T-cell (primary cell): ENCODE measurements around the gene NUDT3. TPM values are rescaled to one million over a fixed set of nuclear protein-coding genes. Genes with fewer than 3 reads are reported as not detected.
"Not testable (repeated sequence)": the region's sequence is repeated elsewhere in the genome, so short reads cannot be mapped to it uniquely, and the experiment has no call there.

Experiments
- ATAC-seq, 4 experiments: fragments of 200-7000 bp in 3 of 4; fragments of 150-1000 bp in 1 of 4; cut with Tn5 transposase; replicated peaks in 1 of 4; 1 replicate in 3 of 4; 2 replicates in 1 of 4; pipeline ENCODE4 v1.10.0; 2021; ENCODE audit warnings: moderate library complexity in 3 of 4, mild to moderate bottlenecking in 2 of 4, moderate number of reproducible peaks in 1 of 4
- CTCF ChIA-PET, 2 donors: fragments of 300-600 bp; sonication (Branson Sonifier 250); formaldehyde crosslinking; loops; one replicate each; lab custom pipeline; 2022; ENCODE audit warnings: antibody characterized with exemption in 2 of 2; lab: Charles Lee
- POLR2A ChIA-PET, 2 donors: fragments of 300-600 bp; sonication (Branson Sonifier 250); formaldehyde crosslinking; loops; one replicate each; lab custom pipeline; 2022; ENCODE audit warnings: antibody characterized with exemption in 2 of 2; lab: Charles Lee
- DNase-seq, 35 experiments: peaks; one replicate each; pipeline versions ENCODE4 v3.0.0 to v3.0.0-alpha.2; 2013 to 2023
- H3K27ac ChIP-seq: one replicate; pipeline ENCODE4 v1.5.1; 2013; ENCODE audit warnings: low read length
- H3K27me3 ChIP-seq, 2 experiments: replicated peaks in 1 of 2; 1 replicate in 1 of 2; 2 replicates in 1 of 2; pipeline versions ENCODE4 v1.6.1 to v1.7.0; 2013; ENCODE audit warnings: low read length in 1 of 2, mixed read lengths in 1 of 2; ENCODE audit not compliant: control insufficient read depth in 2 of 2, insufficient read depth in 2 of 2; ENCODE audit errors: extremely low read depth in 1 of 2
- H3K36me3 ChIP-seq, 2 donors: 1 replicate in 1 of 2; 2 replicates in 1 of 2; pipeline versions ENCODE4 v1.6.1 to v1.7.0; 2013; ENCODE audit warnings: low read length in 1 of 2; ENCODE audit not compliant: control insufficient read depth in 2 of 2, insufficient read depth in 1 of 2; ENCODE audit errors: extremely low read depth in 1 of 2
- H3K4me1 ChIP-seq, 2 experiments: 1 replicate in 1 of 2; 2 replicates in 1 of 2; pipeline versions ENCODE4 v1.6.1 to v1.7.0; 2013; ENCODE audit warnings: low read length in 2 of 2, mixed read lengths in 1 of 2; ENCODE audit not compliant: insufficient read depth in 2 of 2, control insufficient read depth in 1 of 2; ENCODE audit errors: extremely low read depth in 1 of 2
- H3K4me3 ChIP-seq, 2 donors: 1 replicate in 1 of 2; 2 replicates in 1 of 2; pipeline versions ENCODE4 v1.5.1 to v1.7.0; 2013; ENCODE audit warnings: mild to moderate bottlenecking in 2 of 2, low read length in 1 of 2, moderate library complexity in 1 of 2; ENCODE audit not compliant: control insufficient read depth in 1 of 2; ENCODE audit errors: extremely low read depth in 1 of 2
- H3K9me3 ChIP-seq: 2 replicates; pipeline ENCODE4 v1.7.0; 2013
- H3K27ac Mint-ChIP-seq, 2 donors: one replicate each; pipeline ENCODE4 v1.8.0; 2020 to 2021; ENCODE audit warnings: mild to moderate bottlenecking in 2 of 2, mixed read lengths in 2 of 2
- H3K27me3 Mint-ChIP-seq, 2 donors: one replicate each; pipeline ENCODE4 v1.8.0; 2021 to 2022; ENCODE audit warnings: mixed read lengths in 2 of 2
- H3K36me3 Mint-ChIP-seq: one replicate; pipeline ENCODE4 v1.8.0; 2021; ENCODE audit warnings: mixed read lengths
- H3K4me1 Mint-ChIP-seq, 3 donors: one replicate each; pipeline ENCODE4 v1.8.0; 2020 to 2022; ENCODE audit warnings: mixed read lengths in 3 of 3, mild to moderate bottlenecking in 1 of 3
- H3K4me3 Mint-ChIP-seq, 3 donors: one replicate each; pipeline ENCODE4 v1.8.0; 2020 to 2022; ENCODE audit warnings: mild to moderate bottlenecking in 3 of 3, mixed read lengths in 3 of 3, moderate library complexity in 3 of 3
- H3K9me3 Mint-ChIP-seq, 3 donors: one replicate each; pipeline ENCODE4 v1.8.0; 2020 to 2022; ENCODE audit warnings: mixed read lengths in 3 of 3
- WGBS: methylation state at CpG from one replicate; pipeline ENCODE4 v1.1.5; 2013; ENCODE audit warnings: missing lambda C conversion rate; ENCODE audit not compliant: insufficient coverage; 5-methylcytosine and 5-hydroxymethylcytosine counted together
- total RNA-seq, 35 experiments: library from RNA in 6 of 35; stranded (reverse) in 6 of 35; fragments of 120-200 nt in 1 of 35; gene quantifications; one replicate each; pipeline versions ENCODE4 v1.2.1 to v1.2.4 and lab custom pipeline; 2013 to 2026

The NUDT3 gene
- total RNA-seq, 5 donors from 2014 or later (not counting 1 experiment from before 2014, with no cell fraction given) = 23.5 to 31.0 (median 28.9) TPM

DNA sequence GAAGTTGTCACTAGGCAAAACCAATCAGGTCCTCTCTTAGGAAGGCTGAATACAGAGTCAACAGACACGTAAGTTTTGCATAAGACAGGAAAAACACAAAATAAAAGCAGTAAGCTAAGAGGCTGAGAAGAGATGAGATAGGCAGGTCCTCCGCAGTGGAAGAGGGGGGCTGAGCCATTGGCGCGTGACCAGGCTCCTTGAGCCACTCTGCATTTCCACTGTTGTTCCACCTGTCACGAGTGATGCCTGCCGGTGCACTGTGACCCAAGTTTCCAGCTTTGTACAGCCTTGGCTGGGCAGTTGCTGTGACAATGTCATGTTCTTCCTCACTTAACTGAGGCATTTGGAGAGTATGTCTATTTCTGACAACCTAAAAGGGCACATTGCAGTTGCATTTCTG lies 58.6 kb downstream of the NUDT3 start:
- Mint-ChIP-seq H3K4me1 (peaks cover 21 to 29% (median 28%) of the 10 kb centered on the region in 3 donors), H3K4me3 (no peak overlapping the region), H3K9me3 (no peaks in the 10 kb centered on the region), H3K36me3 (peaks cover 29% of the 10 kb centered on the region), H3K27ac (no peak overlapping the region), H3K27me3 (no peaks in the 10 kb centered on the region)
- Histone ChIP-seq H3K27me3 (no peaks in the 10 kb centered on the region), H3K9me3 (no peaks in the 10 kb centered on the region), H3K27ac (no peak overlapping the region), H3K4me3 (no peak overlapping the region), H3K36me3 (peaks cover 0 to 2% of the 10 kb centered on the region in 2 donors), H3K4me1 (peaks cover 0 to 9% of the 10 kb centered on the region in 2 experiments)
- ChIA-PET POLR2A (no interaction called here), CTCF (interaction anchor here in 1 of 2 donors (0.5 kb wide), 1 partner anchor 623 kb away, joined by 3 read pairs; the partner anchor contains the start of gene UQCC2)
- WGBS = 94% methylated on average over 5 of the region's 6 CpGs
- no peak for ATAC-seq
- no peak for DNase-seq

DNA sequence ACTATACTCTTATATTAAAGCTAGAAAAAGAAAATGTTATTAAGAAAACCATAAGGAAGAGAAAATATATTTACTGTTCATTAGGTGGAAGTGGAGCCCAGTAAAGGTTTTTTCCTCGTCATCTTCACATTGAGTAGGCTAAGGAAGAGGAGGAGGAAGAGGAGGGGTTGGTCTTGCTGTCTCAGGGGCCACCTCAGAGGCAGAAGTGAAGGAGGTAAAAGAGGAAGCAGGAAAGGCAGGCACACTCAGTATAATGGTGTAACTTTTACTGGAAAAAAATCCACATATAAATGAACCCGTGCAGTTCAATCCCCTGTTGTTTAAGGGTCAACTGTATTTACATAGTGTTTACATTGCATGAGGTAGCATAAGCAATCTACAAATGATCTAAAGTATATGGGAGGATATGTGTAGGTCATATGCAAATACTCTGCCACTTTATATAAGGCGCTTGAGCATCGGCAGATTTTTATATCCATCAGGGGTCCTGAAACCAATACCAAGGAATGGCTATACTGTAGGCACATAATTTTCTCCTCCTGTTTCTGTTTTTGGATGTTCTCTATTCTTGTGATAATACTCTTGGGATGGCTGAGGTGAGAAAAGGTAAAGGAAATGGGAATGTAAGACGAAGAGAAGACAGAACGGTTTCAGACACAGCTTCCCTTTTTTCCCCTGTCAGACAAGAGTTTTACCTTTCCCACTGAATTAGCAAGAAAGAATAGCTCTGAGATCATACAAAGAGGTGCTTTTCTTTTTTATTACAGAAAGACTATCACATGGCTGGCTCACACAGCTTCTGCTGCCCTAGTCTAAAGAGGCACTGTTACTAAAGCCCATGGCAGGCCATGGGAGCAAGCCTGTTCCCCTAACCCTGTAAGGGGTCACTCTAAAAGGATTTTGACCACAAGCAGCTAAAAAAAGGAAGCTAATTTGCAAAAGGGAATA lies 59.9 kb downstream of the NUDT3 start:
- Histone ChIP-seq H3K27ac (no peak overlapping the region), H3K4me1 (peaks cover 0 to 5% of the 10 kb centered on the region in 2 experiments), H3K27me3 (no peaks in the 10 kb centered on the region), H3K9me3 (no peaks in the 10 kb centered on the region), H3K36me3 (peaks cover 0 to 2% of the 10 kb centered on the region in 2 donors), H3K4me3 (no peak overlapping the region)
- Mint-ChIP-seq H3K27me3 (no peaks in the 10 kb centered on the region), H3K27ac (no peak overlapping the region), H3K9me3 (no peaks in the 10 kb centered on the region), H3K36me3 (peaks cover 26% of the 10 kb centered on the region), H3K4me1 (peaks cover 13 to 23% (median 15%) of the 10 kb centered on the region in 3 donors), H3K4me3 (no peak overlapping the region)
- POLR2A ChIA-PET = no interaction called here
- ATAC-seq (no peak), DNase-seq (no peak)
- CTCF ChIA-PET = no interaction called here
- WGBS = no CpG with 5 or more reads among the region's 6 CpGs

GRCh38 chr6:34331371-34332050 lies 61.0 kb downstream of the NUDT3 start:
- DNase-seq = no peak
- no peak overlapping the region for H3K27ac ChIP-seq
- H3K27me3 ChIP-seq = no peaks in the 10 kb centered on the region
- POLR2A ChIA-PET = no interaction called here
- no peak overlapping the region for H3K4me3 ChIP-seq
- whole genome bisulfite sequencing = no CpG with 5 or more reads among the region's 7 CpGs
- no peak for ATAC-seq
- peaks cover 0 to 2% of the 10 kb centered on the region in 2 donors for H3K36me3 ChIP-seq
- H3K36me3 Mint-ChIP-seq = peaks cover 25% of the 10 kb centered on the region
- H3K9me3 ChIP-seq = no peaks in the 10 kb centered on the region
- no peak overlapping the region for H3K4me3 Mint-ChIP-seq
- H3K27me3 Mint-ChIP-seq = no peaks in the 10 kb centered on the region
- peaks cover 0 to 4% of the 10 kb centered on the region in 2 experiments for H3K4me1 ChIP-seq
- CTCF ChIA-PET = no interaction called here
- no peaks in the 10 kb centered on the region for H3K9me3 Mint-ChIP-seq
- no peak overlapping the region for H3K27ac Mint-ChIP-seq
- peaks cover 10 to 18% (median 10%) of the 10 kb centered on the region in 3 donors for H3K4me1 Mint-ChIP-seq

DNA sequence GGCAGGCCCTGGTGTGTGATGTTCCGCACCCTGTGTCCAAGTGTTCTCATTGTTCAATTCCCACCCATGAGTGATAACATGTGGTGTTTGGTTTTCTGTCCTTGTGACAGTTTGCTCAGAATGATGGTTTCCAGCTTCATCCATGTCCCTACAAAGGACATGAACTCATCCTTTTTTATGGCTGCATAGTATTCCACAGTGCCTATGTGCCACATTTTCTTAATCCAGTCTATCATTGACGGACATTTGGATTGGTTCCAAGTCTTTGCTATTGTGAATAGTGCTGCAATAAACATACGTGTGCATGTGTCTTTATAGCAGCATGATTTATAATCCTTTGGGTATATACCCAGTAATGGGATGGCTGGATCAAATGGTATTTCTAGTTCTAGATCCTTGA lies 62.7 kb downstream of the NUDT3 start:
- H3K4me3 Mint-ChIP-seq, H3K27me3 ChIP-seq, H3K9me3 Mint-ChIP-seq, CTCF ChIA-PET, H3K27me3 Mint-ChIP-seq, H3K4me3 ChIP-seq, H3K4me1 ChIP-seq, ATAC-seq, DNase-seq, H3K27ac Mint-ChIP-seq, H3K27ac ChIP-seq, H3K36me3 ChIP-seq, H3K9me3 ChIP-seq: not testable (repeated sequence)
- WGBS = no CpG with 5 or more reads among the region's 3 CpGs
- Mint-ChIP-seq H3K36me3 (peaks cover 18% of the 10 kb centered on the region), H3K4me1 (peaks cover 10 to 16% (median 10%) of the 10 kb centered on the region in 3 donors)
- POLR2A ChIA-PET = interaction anchor here in 1 of 2 donors (0.6 kb wide), 1 partner anchor 12 kb away, joined by 3 read pairs; no protein-coding TSS in a partner anchor

- DNase-seq (no peak), ATAC-seq (no peak)
- no peak overlapping the region for H3K4me3 ChIP-seq
- Mint-ChIP-seq H3K4me1 (peaks cover 10 to 16% (median 10%) of the 10 kb centered on the region in 3 donors), H3K27me3 (no peaks in the 10 kb centered on the region), H3K27ac (no peak overlapping the region), H3K36me3 (peaks cover 16% of the 10 kb centered on the region), H3K9me3 (no peaks in the 10 kb centered on the region), H3K4me3 (no peak overlapping the region)
- ChIA-PET POLR2A (no interaction called here), CTCF (no interaction called here)
- no peaks in the 10 kb centered on the region for H3K27me3 ChIP-seq
- no peaks in the 10 kb centered on the region for H3K9me3 ChIP-seq
- peaks cover 0 to 4% of the 10 kb centered on the region in 2 experiments for H3K4me1 ChIP-seq
- peaks cover 0 to 2% of the 10 kb centered on the region in 2 donors for H3K36me3 ChIP-seq
- H3K27ac ChIP-seq = no peak overlapping the region
- WGBS = no CpG with 5 or more reads among the region's 3 CpGs
Observed at GRCh38 chr6:34328969-34329368, 63.5 kb downstream of the NUDT3 start.
